GM12874 (cell line): ENCODE measurements around the gene DUSP9.

Experiments used
- CTCF ChIP-seq: IDR thresholded peaks from 2 replicates; pipeline ENCODE4 v1.5.1; 2011; ENCODE audit warnings: low read depth, mild to moderate bottlenecking, control low read depth, low read length, moderate library complexity; ENCODE audit not compliant: insufficient read depth

Gene DUSP9

GRCh38 chrX:153611298-153612095 is 35.5 kb upstream of the DUSP9 start:
- no peak for TF ChIP-seq CTCF

GRCh38 chrX:153612413-153612812 is 34.6 kb upstream of the DUSP9 start:
- no peak for TF ChIP-seq CTCF

GRCh38 chrX:153614818-153615217 is 32.2 kb upstream of the DUSP9 start:
- TF ChIP-seq CTCF: no peak

GRCh38 chrX:153620576-153620975 is 26.4 kb upstream of the DUSP9 start:
- no peak for TF ChIP-seq CTCF

- TF ChIP-seq CTCF: no peak
Observed at GRCh38 chrX:153621949-153622598, 24.9 kb upstream of the DUSP9 start.

- no peak for TF ChIP-seq CTCF
Observed at GRCh38 chrX:153622661-153623309, 24.2 kb upstream of the DUSP9 start.

- TF ChIP-seq CTCF: no peak
Observed at GRCh38 chrX:153623310-153624029, 23.5 kb upstream of the DUSP9 start.
